B cell (primary cell): ENCODE data around the gene MCOLN3.

Experiments used
- EZH2 ChIP-seq: IDR thresholded peaks from 2 replicates; pipeline ENCODE4 v1.6.1; 2012; ENCODE audit warnings: borderline replicate concordance, low read depth, mild to moderate bottlenecking, moderate library complexity, low read length; ENCODE audit not compliant: insufficient read depth, poor library complexity, severe bottlenecking
- TF ChIP-seq, protein P1 (sequence below): fragments of 200-600 bp; IDR thresholded peaks from one replicate; pipeline ENCODE4 v1.8.0; 2022; ENCODE audit warnings: antibody characterized with exemption, mild to moderate bottlenecking

DNA sequence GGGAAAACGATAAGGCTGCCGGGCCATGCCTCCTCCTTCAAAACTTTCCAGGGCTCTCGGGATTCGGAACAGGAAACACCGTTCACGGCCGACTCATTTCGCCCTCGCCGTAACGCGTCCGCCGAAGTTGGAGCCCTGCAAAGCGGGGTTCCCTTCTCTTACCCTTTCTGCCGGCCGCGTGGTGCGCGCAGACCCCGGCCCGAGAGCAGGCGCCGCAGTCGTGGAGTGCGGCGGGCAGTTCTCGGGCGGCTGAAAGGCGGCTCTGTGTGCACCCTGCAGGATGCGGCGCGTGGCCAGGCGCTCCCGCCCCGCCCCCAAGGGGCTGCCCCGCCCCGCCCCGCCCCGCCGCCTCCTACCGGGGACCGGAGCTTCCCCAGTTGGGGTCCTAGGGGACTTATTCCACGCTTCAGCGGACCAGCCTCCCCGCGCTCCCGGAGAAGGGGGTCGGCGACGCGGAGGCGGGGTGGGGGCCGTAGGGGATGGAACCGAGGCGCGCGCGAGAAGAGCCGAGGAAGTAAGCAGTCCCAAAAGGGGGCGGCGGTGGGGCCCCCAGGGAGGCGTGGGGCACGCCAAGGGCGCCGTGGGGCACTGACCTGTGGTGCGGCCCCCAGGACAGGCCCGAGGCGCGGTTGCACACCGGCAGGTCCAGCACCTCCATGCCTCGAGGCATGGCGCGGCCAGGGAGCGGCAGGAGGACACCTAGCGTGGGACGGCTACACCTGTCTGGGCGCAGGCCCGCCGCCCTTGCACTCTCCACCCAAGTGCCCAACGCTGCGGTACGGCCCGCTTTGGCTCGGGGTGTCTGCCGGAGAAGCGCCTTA lies 51.2 kb downstream of the MCOLN3 start, which contains the start of gene MCOLN2:
- TF ChIP-seq, protein P1, sequence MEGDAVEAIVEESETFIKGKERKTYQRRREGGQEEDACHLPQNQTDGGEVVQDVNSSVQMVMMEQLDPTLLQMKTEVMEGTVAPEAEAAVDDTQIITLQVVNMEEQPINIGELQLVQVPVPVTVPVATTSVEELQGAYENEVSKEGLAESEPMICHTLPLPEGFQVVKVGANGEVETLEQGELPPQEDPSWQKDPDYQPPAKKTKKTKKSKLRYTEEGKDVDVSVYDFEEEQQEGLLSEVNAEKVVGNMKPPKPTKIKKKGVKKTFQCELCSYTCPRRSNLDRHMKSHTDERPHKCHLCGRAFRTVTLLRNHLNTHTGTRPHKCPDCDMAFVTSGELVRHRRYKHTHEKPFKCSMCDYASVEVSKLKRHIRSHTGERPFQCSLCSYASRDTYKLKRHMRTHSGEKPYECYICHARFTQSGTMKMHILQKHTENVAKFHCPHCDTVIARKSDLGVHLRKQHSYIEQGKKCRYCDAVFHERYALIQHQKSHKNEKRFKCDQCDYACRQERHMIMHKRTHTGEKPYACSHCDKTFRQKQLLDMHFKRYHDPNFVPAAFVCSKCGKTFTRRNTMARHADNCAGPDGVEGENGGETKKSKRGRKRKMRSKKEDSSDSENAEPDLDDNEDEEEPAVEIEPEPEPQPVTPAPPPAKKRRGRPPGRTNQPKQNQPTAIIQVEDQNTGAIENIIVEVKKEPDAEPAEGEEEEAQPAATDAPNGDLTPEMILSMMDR = no peak
- no peak for TF ChIP-seq EZH2
